Neural crest cell (in vitro differentiated cells): ENCODE measurements around the gene SCGB3A1. TPM values are rescaled to one million over a fixed set of nuclear protein-coding genes. Genes with fewer than 3 reads are reported as not detected.

Source experiments
- DNase-seq: peaks from one replicate; pipeline ENCODE4 v3.0.0; 2021; ENCODE audit warnings: low read depth, mixed read lengths, low spot score
- H3K27ac Mint-ChIP-seq: one replicate; pipeline ENCODE4 v1.8.0; 2021; ENCODE audit warnings: mild to moderate bottlenecking, mixed read lengths; ENCODE audit not compliant: unreplicated experiment
- H3K27me3 Mint-ChIP-seq: 2 replicates; pipeline ENCODE4 v1.8.0; 2021; ENCODE audit warnings: low read depth, mild to moderate bottlenecking, mixed read lengths
- H3K36me3 Mint-ChIP-seq: 2 replicates; pipeline ENCODE4 v1.8.0; 2021; ENCODE audit warnings: low read depth, mild to moderate bottlenecking, mixed read lengths
- H3K4me1 Mint-ChIP-seq: 2 replicates; pipeline ENCODE4 v1.8.0; 2021; ENCODE audit warnings: mixed read lengths
- H3K4me3 Mint-ChIP-seq: one replicate; pipeline ENCODE4 v1.8.0; 2021; ENCODE audit warnings: mild to moderate bottlenecking, mixed read lengths
- H3K9me3 Mint-ChIP-seq: 2 replicates; pipeline ENCODE4 v1.8.0; 2021; ENCODE audit warnings: mixed read lengths
- total RNA-seq: library from RNA; stranded (reverse); gene quantifications from 2 replicates; pipeline ENCODE4 v1.2.1, GENCODE V29; 2021
- TF ChIP-seq, protein P1 (sequence below): fragments of 200-600 bp; sonication (generic); conservative IDR thresholded peaks from 2 replicates; pipeline ENCODE4 v1.5.0; 2021; ENCODE audit warnings: antibody characterized with exemption, mild to moderate bottlenecking

Gene SCGB3A1
- total RNA-seq, 1 donor from 2014 or later: not detected

DNA sequence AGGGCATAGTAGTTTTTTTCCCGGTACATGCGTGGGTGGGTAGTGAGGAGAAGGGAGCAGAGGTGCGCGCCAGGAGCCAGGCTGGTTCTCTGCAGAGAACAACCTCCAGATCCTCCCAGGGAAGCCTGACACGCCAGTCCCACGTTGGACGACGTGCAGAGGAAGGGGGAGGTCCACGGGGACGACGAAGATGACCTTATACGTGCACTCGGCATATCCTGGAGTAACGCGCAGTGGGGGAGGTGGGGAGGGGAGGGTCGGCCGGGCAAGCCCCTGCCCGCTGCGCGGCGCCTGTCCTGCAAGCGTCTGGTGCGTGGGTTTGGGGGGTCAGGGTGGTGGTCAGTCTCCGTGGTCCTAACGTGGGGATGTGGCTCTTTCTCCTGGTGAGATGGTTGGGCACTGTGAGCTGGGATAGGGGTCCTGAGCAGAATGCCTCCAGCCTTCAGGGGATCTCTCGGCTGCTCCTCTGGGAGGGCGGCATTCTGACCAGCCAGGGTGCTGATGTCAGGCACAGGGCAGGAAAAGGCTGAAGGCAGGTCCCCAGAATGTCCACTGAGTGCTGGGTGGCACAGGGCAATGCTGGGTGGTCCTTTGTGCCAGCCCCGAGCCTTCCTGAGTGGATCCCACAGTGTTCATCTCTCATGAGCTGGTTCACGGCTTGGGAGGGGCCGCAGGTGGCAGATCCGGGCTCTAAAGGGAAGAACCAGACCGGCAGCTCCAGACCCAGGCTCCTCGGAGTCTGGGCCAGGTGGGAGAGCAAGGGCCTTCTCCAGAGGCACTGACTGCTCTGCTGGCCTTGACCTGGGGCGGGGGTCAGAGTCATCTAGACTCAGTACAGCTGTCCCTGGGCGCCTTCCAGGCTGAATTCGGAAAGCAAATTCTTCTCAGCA is 10.5 kb upstream of the SCGB3A1 start:
- no peak overlapping the region for H3K4me3 Mint-ChIP-seq
- H3K27ac Mint-ChIP-seq: no peak overlapping the region
- DNase-seq: no peak

DNA sequence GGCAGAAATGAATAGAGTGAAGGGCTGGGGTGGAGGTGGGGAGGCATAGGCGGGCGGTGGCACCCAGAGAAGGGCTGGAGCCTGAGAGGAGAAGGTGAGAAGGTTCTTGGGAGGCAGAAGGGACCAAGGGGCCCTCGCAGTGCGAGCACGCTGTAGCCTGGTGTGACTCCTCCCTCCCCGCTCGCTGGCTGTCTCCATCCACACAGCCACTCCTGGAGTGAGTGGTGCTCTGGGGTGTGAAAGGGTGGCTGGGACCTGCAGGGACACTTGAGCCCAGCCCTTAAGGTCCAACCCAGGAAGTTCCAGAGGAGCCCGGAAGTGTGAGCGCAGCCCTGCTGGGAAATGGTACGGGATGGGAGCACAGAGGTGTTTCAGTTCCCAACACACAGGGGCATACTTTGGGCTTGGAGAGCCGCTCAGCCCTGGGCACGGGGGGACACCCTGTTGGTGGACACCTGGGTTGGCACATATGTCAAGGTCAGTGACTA is 9.3 kb upstream of the SCGB3A1 start:
- H3K27ac Mint-ChIP-seq: no peak overlapping the region
- peaks cover 2% of the 10 kb centered on the region for H3K27me3 Mint-ChIP-seq
- no peaks in the 10 kb centered on the region for H3K36me3 Mint-ChIP-seq
- TF ChIP-seq, protein P1, sequence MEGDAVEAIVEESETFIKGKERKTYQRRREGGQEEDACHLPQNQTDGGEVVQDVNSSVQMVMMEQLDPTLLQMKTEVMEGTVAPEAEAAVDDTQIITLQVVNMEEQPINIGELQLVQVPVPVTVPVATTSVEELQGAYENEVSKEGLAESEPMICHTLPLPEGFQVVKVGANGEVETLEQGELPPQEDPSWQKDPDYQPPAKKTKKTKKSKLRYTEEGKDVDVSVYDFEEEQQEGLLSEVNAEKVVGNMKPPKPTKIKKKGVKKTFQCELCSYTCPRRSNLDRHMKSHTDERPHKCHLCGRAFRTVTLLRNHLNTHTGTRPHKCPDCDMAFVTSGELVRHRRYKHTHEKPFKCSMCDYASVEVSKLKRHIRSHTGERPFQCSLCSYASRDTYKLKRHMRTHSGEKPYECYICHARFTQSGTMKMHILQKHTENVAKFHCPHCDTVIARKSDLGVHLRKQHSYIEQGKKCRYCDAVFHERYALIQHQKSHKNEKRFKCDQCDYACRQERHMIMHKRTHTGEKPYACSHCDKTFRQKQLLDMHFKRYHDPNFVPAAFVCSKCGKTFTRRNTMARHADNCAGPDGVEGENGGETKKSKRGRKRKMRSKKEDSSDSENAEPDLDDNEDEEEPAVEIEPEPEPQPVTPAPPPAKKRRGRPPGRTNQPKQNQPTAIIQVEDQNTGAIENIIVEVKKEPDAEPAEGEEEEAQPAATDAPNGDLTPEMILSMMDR: no peak
- H3K9me3 Mint-ChIP-seq: no peaks in the 10 kb centered on the region
- no peak overlapping the region for H3K4me3 Mint-ChIP-seq
- H3K4me1 Mint-ChIP-seq: peaks cover 4% of the 10 kb centered on the region
- no peak for DNase-seq

More for the DNA sequence above, 10.5 kb upstream of the SCGB3A1 start:
- Mint-ChIP-seq H3K9me3 (no peaks in the 10 kb centered on the region), H3K4me1 (peaks cover 8% of the 10 kb centered on the region), H3K36me3 (no peaks in the 10 kb centered on the region), H3K27me3 (no peaks in the 10 kb centered on the region)
- TF ChIP-seq, protein P1: no peak

DNA sequence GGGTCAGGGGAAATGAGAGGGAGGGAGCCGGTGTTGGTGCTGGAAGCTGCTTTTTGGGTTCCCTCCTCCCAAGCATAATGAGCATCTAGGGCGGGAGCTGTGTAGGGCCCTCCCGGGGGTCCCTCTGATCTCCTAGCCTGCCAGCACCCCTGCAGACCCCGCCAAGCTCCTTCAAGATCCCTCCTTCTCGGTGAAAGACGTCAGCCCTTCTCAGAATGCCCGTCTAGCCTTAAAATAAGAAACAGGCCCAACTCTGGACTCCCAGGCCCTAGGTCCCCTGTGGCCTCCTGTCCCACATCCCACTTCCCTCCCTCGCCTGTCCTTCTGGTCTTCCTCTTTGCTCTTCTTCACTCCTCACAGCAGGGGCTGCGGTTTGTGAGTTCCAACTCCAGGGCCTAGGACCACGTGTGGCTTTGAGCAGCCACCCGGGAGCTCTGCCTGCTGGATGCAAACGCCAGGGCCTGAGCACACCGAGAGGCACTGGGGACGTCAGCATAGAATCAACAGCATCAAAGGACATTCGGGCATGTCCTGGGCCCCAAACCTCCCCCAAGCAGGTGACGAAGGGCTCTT is 8.8 kb upstream of the SCGB3A1 start:
- H3K27ac Mint-ChIP-seq: no peak overlapping the region
- no peak for DNase-seq
- no peaks in the 10 kb centered on the region for H3K9me3 Mint-ChIP-seq

DNA sequence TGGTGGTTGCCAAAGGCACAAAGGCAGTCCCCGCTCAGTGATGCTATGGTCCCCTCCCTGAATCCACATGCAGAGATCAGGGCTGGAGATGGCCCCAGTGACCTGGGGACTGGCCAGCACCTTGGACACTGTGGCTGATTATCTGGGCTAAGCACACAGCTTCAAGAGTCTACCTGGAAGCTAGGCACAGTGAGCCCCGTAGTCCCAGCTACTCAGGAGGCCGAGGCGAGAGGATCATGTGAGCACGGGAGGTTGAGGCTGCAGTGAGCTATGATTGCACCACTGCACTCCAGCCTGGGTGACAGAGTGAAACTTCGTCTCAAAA is 8.3 kb upstream of the SCGB3A1 start:
- no peaks in the 10 kb centered on the region for H3K36me3 Mint-ChIP-seq
- H3K9me3 Mint-ChIP-seq: no peaks in the 10 kb centered on the region
- no peak for DNase-seq
- no peak overlapping the region for H3K4me3 Mint-ChIP-seq
- peaks cover 4% of the 10 kb centered on the region for H3K4me1 Mint-ChIP-seq
- H3K27me3 Mint-ChIP-seq: peaks cover 2% of the 10 kb centered on the region
- TF ChIP-seq, protein P1: no peak
- no peak overlapping the region for H3K27ac Mint-ChIP-seq

More for the DNA sequence above, 8.8 kb upstream of the SCGB3A1 start:
- Mint-ChIP-seq H3K27me3 (peaks cover 2% of the 10 kb centered on the region), H3K4me3 (no peak overlapping the region), H3K36me3 (no peaks in the 10 kb centered on the region), H3K4me1 (peaks cover 4% of the 10 kb centered on the region)
- TF ChIP-seq, protein P1: no peak

GRCh38 chr5:180598797-180599589 is 7.7 kb upstream of the SCGB3A1 start:
- no peak overlapping the region for H3K4me3 Mint-ChIP-seq
- no peak for DNase-seq

More at GRCh38 chr5:180598797-180599589, 7.7 kb upstream of the SCGB3A1 start:
- H3K36me3 Mint-ChIP-seq: no peaks in the 10 kb centered on the region
- no peak overlapping the region for H3K27ac Mint-ChIP-seq
- no peaks in the 10 kb centered on the region for H3K4me1 Mint-ChIP-seq
- no peaks in the 10 kb centered on the region for H3K9me3 Mint-ChIP-seq
- H3K27me3 Mint-ChIP-seq: peaks cover 7% of the 10 kb centered on the region
- TF ChIP-seq, protein P1: no peak
